Neural cell (in vitro differentiated cells): ENCODE measurements around the gene DGLUCY.

ENCODE experiments used
- EP300 ChIP-seq: fragments of 450-650 bp; conservative IDR thresholded peaks from 2 replicates; pipeline ENCODE4 v1.6.1; 2014; ENCODE audit warnings: antibody characterized with exemption, mild to moderate bottlenecking, moderate library complexity; ENCODE audit not compliant: poor library complexity, severe bottlenecking
- EZH2 ChIP-seq: fragments of 200-600, 300-800 bp; shearing (Covaris generic), sonication (generic); IDR thresholded peaks from 2 replicates; pipeline ENCODE4 v1.6.1; 2014; ENCODE audit warnings: antibody characterized with exemption, low read length, borderline replicate concordance, mild to moderate bottlenecking; ENCODE audit not compliant: insufficient read depth, poor library complexity, severe bottlenecking
- POLR2AphosphoS5 ChIP-seq: IDR thresholded peaks from 2 replicates; pipeline ENCODE4 v1.6.1; 2012
- SMC3 ChIP-seq: fragments of 450-650 bp; conservative IDR thresholded peaks from 2 replicates; pipeline ENCODE4 v1.6.1; 2014; ENCODE audit warnings: antibody characterized with exemption, mild to moderate bottlenecking, moderate library complexity; ENCODE audit not compliant: poor library complexity
- TF ChIP-seq, protein P1 (sequence below): fragments of 450-650 bp; IDR thresholded peaks from 2 replicates; pipeline ENCODE4 v1.5.1; 2014; ENCODE audit warnings: antibody characterized with exemption, mild to moderate bottlenecking, moderate library complexity; ENCODE audit not compliant: poor library complexity, severe bottlenecking
- TF ChIP-seq, protein P2 (sequence below): IDR thresholded peaks from 2 replicates; pipeline ENCODE4 v1.6.1; 2012; ENCODE audit warnings: borderline replicate concordance

GRCh38 chr14:91065266-91065665 lies 48.6 kb upstream of the DGLUCY start:
- TF ChIP-seq, protein P1, sequence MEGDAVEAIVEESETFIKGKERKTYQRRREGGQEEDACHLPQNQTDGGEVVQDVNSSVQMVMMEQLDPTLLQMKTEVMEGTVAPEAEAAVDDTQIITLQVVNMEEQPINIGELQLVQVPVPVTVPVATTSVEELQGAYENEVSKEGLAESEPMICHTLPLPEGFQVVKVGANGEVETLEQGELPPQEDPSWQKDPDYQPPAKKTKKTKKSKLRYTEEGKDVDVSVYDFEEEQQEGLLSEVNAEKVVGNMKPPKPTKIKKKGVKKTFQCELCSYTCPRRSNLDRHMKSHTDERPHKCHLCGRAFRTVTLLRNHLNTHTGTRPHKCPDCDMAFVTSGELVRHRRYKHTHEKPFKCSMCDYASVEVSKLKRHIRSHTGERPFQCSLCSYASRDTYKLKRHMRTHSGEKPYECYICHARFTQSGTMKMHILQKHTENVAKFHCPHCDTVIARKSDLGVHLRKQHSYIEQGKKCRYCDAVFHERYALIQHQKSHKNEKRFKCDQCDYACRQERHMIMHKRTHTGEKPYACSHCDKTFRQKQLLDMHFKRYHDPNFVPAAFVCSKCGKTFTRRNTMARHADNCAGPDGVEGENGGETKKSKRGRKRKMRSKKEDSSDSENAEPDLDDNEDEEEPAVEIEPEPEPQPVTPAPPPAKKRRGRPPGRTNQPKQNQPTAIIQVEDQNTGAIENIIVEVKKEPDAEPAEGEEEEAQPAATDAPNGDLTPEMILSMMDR = no peak
- no peak for TF ChIP-seq EZH2
- no peak for TF ChIP-seq POLR2AphosphoS5
- no peak for TF ChIP-seq SMC3
- TF ChIP-seq, protein P2, sequence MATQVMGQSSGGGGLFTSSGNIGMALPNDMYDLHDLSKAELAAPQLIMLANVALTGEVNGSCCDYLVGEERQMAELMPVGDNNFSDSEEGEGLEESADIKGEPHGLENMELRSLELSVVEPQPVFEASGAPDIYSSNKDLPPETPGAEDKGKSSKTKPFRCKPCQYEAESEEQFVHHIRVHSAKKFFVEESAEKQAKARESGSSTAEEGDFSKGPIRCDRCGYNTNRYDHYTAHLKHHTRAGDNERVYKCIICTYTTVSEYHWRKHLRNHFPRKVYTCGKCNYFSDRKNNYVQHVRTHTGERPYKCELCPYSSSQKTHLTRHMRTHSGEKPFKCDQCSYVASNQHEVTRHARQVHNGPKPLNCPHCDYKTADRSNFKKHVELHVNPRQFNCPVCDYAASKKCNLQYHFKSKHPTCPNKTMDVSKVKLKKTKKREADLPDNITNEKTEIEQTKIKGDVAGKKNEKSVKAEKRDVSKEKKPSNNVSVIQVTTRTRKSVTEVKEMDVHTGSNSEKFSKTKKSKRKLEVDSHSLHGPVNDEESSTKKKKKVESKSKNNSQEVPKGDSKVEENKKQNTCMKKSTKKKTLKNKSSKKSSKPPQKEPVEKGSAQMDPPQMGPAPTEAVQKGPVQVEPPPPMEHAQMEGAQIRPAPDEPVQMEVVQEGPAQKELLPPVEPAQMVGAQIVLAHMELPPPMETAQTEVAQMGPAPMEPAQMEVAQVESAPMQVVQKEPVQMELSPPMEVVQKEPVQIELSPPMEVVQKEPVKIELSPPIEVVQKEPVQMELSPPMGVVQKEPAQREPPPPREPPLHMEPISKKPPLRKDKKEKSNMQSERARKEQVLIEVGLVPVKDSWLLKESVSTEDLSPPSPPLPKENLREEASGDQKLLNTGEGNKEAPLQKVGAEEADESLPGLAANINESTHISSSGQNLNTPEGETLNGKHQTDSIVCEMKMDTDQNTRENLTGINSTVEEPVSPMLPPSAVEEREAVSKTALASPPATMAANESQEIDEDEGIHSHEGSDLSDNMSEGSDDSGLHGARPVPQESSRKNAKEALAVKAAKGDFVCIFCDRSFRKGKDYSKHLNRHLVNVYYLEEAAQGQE = no peak
- no peak for TF ChIP-seq EP300
